22Rv1 (cell line): ENCODE data around the gene TMC3.

Experiments used
- CTCF ChIP-seq: fragments of 450-650 bp; IDR thresholded peaks from 2 replicates; pipeline ENCODE4 v1.5.1; 2017; ENCODE audit warnings: mild to moderate bottlenecking
- ZFX ChIP-seq: fragments of 450-650 bp; IDR thresholded peaks from 2 replicates; pipeline ENCODE4 v1.6.1; 2017; ENCODE audit warnings: antibody characterized with exemption, borderline replicate concordance

GRCh38 chr15:81398456-81398855, 24.4 kb upstream of the TMC3 start:
- TF ChIP-seq CTCF (no peak), ZFX (no peak)
